ENCODE results near the gene DNMT3A.

The DNMT3A gene

GRCh38 chr2:25254961-25255360, 86.8 kb downstream of the DNMT3A start:
- no peak for DNase-seq

DNA sequence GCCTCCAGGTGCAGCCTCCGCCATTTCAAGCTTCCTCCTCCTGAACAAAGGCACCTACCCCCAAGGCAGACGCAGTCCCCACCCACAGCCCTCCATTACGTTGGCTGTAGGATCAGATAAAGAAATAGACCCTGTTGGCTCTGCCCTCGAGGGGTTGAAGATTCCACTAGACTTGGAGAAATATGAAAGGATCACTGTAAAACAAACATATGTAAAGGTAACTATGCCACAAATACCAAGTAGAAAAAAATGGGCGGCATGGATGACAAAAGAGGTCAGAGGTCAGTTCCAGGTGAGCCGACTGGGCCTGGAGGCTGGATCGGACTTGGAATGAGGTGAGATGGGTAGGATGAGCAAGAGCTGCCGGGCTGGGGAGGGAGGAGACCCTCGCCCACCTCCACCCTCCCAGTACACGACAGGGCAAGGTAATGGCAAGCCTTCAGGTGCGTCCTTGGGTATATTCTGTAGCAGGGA, 88.5 kb downstream of the DNMT3A start:
- DNase-seq: no peak

GRCh38 chr2:25252291-25253152, 89.2 kb downstream of the DNMT3A start:
- DNase-seq: no peak

DNA sequence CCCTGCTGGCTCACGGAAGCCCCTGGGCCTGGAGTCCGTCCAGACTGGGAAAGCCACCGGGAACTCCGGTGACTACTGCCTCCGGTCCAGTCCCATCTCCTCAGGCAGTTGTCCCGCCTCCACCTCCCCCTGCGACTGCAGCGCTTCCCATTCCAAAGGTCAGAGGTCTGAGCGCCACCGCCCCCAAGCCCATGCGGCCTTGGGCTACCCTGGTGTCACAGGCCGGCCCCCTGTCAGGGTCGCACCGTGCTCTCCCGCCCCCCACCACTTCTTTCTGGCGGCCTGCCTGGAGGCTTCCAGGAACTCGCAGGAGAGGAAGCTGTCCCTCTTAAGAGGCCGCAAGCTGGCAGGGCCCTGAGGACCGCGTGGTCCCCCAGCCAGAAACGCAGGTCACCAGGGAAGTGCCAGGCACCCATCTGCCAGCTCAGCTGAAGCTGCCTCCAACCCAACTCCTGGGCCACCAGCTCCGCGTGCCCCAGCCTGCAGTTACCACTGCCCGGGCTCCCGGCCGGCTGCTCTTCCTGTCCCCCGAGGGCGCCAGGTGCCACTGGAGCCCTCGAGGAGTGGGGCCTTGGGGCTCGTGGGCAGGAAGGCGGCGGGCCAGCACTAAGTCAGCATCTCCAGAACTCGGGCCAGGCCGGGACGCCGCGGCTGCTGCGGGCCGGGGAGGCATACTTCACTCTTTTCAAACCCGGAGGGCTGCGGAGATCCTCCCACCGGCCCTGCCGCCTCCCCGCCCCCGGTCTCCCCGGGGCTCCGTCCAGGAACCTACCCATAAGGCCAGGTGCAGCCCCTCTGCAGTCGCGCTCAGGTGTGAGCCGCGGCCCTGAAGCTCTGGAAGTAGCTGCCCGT, 90.1 kb downstream of the DNMT3A start:
- DNase-seq: no peak

DNA sequence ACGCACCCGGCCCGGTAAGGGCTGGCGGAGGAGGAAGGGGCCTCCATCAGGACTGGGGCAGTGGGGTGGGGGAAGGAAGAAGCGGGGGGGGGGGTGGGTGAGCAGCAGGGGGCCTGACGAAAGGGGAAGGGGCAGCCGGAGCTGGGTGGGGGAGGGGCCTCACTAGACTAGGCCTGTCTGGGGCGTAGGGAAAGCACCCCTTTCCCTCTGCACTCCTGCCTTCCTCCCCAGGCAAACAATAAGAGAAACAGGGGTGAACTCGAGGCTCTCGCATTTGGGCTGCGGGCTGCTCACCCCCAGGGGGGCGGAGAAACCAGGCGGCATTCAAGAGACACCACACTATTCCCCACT, 90.7 kb downstream of the DNMT3A start:
- no peak for DNase-seq

DNA sequence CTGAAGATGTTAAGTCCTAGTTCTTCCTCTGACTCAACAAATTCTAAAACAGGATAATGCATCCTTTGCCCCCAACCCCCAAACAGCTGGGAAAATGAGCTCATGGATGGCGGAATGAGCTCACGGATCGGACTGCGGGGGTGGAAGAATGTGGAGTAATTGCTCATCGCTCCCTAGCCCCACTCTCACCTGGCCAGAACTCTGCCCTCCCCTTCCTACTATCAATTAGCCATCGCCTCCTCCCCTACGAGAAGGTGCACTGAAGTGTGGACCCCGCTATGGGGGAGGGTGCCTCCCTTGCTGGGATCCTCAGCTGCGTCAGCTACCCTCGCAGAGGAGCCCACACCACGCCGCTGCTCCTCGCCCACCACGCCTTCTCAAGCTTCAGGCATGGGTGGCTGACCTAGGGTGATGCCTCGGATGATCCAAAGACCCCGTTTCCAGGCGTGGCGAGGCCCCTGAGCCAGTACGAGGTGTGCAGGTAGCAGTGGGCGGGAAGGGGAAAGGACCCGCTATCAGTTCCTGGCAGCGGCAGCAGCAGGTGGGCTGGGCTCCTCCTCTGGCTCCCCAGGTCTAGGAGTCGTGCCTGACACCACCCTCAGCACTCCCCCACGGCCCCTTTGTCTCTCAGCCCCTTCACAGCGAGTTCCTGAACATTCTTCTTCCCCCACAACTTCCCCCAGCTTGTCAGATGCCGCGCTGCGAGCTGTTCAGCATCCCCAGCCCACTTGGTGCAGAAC, 91.2 kb downstream of the DNMT3A start:
- DNase-seq: no peak

- no peak for DNase-seq
Measured at GRCh38 chr2:25249785-25250184, 91.9 kb downstream of the DNMT3A start.

DNA sequence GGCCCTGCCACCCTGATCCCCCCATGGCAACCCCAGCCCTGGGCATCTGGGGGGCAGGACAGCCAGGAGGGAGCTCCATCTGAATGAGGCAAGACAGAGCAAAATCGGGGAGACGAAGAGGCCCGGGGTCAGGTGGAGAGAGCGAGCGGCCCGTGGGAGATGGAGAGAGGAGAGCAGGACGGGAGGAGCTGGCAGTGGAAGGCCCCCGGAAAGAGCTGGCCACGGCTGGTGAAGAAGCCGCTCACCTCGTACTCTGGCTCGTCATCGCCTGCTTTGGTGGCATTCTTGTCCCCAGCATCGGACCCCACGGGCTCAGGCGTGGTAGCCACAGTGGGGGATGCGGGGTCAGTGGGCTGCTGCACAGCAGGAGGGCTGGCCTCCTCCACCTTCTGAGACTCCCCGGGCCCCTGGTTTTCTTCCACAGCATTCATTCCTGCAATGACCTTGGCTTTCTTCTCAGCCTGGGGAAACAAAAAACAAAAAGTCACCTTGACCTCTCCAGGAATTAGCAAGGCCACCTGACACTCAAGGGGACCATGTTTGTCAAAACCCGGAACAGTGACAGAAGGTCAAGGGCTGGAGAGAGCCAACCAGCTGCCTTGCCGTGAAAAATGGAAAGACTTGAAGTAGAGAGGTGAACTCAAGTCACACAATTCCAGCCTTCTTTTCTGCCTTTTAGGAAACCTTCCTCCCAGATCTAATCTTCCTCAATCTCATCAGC, 93.8 kb downstream of the DNMT3A start:
- DNase-seq: no peak

DNA sequence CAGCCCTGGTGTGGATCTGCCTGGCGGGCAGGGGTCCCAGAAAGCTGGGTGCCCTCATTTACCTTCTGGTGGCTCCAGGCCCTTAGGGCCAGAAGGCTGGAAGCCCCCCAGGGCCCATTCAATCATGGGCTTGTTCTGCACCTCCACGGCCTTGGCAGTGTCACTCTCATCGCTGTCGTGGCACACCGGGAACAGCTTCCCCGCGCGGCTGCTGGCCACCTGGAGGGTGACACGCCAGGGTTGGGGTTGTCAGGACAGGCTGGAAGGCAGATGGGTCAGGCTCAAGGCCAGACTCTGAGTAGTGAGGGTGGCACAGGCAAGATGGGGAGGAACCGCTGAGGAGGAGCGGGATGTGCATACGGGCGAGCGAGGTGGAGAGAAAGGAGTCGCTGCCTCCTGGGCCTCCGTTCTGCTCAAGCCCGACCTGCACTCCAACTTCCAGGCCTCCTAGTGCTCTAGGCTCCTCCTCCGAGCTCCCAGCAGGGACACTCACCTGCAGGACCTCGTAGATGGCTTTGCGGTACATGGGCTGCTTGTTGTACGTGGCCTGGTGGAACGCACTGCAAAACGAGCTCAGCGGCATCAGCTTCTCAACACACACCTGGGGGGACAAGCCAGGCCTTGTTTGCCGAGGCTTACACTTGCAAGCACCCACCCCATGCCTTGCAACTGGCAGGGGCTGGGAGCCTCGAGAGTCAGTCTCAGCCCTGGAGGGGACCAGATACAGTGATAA, 95.0 kb downstream of the DNMT3A start:
- no peak for DNase-seq

DNA sequence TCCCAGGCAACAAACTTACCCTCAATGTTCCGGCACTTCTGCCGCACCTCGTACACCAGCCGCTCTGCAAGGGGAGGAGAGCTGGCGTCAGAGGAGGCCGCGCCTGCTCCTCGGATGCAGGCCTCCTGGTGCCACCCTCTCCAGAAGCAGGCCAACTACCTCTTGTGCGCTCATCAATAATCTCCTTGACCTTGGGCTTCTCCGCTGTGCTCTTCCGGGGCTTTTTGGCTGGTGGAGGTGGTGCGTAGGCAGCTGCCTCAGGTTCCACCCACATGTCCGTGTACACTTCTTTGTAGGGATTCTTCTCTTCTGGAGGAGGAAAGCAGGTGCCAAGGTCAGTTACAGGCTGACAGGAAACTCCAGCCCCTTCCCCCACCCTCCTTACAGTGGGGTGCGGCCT, 95.7 kb downstream of the DNMT3A start:
- DNase-seq: no peak

GRCh38 chr2:25245141-25245540, 96.6 kb downstream of the DNMT3A start:
- DNase-seq: no peak

DNA sequence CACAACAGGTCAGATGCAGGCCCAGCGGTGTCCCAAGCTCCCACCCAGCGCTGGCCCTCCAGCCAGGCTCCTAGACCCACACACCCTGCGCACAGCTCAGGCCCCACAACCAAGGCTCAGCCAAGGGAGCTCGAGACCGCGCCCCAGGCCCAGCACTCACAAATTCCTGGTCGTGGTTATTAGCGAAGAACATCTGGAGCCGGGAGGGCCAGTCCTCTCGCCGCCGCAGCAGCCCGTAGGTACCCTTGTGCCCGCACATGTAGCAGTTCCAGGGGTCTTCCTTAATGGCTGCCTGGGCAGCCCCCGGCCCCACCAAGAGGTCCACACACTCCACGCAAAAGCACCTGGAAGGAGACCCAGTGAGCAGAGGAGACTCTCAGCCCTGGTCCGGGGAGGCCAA, 97.7 kb downstream of the DNMT3A start:
- DNase-seq: no peak

- no peak for DNase-seq
Measured at GRCh38 chr2:25241452-25241851, 100.3 kb downstream of the DNMT3A start.

- DNase-seq: no peak
Measured at GRCh38 chr2:25240636-25241035, 101.1 kb downstream of the DNMT3A start.

DNA sequence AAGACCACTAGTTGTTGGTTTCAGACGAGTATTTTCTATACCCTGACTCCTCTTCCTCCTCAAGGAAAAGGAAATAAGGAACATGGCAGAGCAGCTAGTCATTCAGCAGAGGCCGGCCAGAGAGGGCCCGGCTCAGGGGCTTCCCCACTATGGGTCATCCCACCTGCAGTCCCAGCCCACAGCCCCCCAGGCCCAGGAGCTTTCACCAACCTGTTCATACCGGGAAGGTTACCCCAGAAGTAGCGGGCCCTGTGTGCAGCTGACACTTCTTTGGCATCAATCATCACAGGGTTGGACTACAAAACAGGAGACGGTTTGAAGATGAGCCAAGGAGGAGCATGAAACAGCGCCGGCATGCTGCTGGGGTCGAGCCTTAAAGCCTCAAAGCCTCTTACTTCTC, 102.8 kb downstream of the DNMT3A start:
- no peak for DNase-seq

DNA sequence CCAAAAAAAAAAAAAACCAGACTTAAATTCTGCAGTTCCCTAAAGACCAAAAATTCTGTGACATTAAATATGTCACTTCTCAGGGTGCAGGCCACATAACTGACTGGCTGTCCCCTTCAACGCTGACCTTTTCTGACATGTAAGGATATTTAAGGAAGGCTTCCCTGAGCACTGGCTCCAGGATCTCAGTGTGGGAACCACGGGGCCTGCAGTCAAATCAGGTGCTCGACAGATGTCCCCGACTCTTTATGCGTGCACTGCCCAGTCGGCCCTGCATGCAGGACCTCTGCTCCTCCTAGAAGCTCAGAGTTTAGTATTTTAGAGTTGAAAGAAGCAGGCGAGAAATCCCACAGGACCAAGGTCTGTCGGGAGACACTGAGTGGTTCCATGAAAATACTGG, 104.0 kb downstream of the DNMT3A start:
- DNase-seq: no peak

GRCh38 chr2:25236736-25237135, 105.0 kb downstream of the DNMT3A start:
- DNase-seq: no peak

DNA sequence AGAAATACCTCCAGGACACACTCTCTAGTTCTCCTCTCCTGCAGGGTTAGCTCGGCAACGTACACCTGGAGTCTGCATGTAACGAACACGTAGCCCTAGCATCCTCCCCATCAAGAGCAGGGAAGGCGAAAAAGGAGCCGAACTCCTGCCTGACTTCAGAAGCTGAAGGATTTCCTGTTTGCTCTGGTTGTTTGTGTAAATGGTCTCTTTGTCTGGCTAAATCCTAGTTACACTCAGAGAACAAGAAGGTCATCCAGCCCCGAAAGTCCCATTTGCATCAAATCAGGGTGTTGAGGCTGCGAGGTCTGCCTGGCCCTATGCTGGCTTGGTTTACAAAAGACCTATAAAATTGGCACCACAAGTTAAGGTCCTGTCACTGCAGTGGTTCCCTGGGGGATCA, 107.0 kb downstream of the DNMT3A start:
- no peak for DNase-seq

GRCh38 chr2:25233916-25234605, 107.7 kb downstream of the DNMT3A start:
- DNase-seq: no peak

- DNase-seq: no peak
Measured at GRCh38 chr2:25232248-25232825, 109.4 kb downstream of the DNMT3A start.

- DNase-seq: no peak
Measured at GRCh38 chr2:25230948-25231311, 110.8 kb downstream of the DNMT3A start.

Data from NCI-H446 (cell line).